HK-2 (cell line): ENCODE measurements around the gene NPTN.
"Not testable (repeated sequence)": the region's sequence is repeated elsewhere in the genome, so short reads cannot be mapped to it uniquely, and the experiment has no call there.

Experiments used
- DNase-seq: peaks from one replicate; pipeline ENCODE4 v3.0.0-alpha.2; 2018; ENCODE audit not compliant: unreplicated experiment

Gene NPTN

GRCh38 chr15:73600413-73601335 lies 32.5 kb downstream of the NPTN start:
- no peak for DNase-seq

DNA sequence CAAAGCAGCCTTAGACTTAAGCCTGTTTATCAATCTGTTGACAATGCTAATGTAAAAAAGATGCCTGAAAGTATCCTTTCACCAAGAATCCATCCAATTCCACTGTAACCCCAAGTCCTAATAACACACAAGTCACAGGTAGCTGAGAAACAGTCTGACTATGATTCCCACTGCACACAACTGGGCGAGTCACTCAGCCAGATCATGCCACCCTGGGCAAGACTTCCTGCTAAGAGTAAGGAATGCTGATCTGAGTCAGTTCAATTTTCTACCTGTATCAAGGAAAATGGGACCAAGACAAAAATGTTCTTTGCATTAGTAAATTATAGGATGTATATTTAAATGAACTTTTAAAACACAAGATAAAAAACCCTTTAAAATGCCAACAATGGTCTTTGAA lies 33.3 kb downstream of the NPTN start:
- DNase-seq = peak; percentile 26

DNA sequence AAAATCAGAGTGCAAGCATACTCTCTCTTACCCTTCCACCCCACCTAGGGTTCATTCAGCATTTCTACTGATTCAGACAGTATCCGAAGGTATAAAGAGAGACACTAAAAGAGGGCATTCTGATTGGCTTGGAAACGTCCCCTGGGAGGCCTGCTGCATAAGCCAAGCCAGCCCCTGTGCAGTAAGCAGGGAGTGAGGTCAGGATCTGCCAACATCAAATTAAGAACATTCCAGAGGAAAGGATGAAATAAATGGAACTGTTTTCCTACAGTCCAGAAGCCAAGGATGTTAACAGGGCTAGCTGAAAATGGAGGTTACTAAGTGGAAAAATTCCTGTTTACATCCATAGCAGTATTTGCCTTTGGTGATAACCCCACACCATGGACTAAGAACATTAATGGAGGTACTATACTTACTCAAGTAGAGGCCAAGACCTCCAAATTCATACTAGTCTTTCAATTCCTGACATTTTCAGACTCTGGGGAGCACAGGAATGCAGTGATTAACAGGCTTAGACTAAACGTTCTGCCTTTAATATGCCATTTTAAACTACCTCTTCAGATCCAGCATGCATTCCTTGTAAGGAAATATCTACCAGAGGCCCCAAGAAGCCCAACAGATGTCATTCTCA lies 34.5 kb downstream of the NPTN start:
- no peak for DNase-seq

DNA sequence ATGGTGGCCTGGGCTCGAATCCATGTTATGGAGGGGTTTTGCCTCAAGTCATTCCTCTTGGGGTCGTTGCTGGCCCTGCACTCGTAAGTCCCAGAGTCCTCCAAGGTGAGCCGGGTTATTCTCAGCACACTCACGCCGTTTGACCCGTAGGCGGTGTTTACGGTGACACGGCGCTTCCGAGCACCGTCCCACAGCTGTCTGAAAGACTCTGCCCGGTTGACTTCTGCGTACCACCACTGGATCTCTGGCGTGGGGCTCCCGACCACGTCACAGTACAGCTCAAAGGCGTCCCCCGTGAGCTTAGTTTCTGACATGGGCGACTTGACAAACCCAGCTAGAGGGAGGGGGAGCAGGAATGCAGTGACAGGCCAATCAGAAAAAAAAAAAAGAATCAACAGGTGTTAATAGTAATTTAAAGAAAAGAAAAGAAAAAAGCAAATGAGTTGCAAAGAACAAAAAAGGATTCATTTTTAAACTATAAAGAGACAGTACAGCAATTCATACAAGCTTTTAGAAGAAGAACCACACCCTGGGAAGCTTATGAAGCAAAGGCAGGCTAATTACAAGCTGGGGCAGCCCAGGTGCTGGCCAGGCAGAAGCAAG lies 36.1 kb downstream of the NPTN start:
- DNase-seq = no peak

DNA sequence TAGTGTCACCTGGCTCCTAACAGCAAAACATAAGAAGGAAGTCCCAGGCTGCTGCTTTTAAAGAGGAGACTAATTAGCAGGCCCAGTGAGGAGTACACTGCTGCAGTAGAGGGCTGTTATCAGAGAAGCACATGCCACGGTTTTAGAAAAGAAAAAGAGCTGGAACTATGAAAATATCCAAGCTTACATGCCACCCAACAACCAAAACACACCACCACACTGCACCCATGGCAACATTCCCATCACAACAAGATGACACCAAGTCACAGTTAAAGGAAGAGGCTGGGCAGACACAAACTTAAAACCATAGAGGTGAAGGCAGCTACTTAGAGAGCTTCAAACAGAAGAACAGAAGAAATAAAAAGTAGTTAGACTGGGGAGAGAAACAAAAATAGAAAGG lies 37.0 kb downstream of the NPTN start:
- no peak for DNase-seq

- DNase-seq = no peak
These were observed 39.1 kb downstream of the NPTN start for GRCh38 chr15:73594109-73594508.

DNA sequence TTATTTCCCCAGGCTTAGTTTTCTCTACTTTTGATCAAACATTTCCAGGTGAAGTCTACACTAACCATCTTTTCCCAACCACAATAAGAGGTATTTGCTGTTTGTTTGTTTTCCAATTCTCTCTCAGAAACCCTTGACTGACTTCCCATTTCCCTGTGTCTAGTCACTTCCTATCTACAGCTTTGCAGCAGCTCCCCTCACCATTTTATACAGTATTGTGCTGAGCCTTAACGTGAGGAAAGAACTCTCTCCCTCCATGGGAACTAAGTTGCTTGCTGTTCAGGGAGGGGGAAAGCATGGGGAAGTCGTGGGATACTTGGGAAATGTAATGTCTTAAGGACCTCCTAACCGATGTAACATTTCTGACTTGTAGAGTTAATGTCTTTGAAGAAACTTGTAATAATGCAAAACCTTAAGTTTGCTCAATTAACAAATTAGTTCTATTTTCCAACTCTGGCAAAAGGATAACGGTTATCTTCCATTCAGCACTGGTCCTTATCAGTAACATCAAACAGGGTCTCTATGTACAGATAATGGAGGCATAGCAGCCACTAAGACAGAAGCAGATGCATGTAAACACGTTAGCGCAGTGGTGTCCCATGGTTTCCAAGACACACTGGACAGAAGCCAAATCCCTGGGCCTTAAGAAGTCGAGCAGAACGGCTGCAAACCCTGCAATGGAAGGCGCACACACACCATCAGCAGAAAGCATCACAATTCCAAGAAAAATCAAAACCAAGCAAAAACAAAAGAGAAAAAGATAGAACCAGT lies 39.7 kb downstream of the NPTN start:
- no peak for DNase-seq

DNA sequence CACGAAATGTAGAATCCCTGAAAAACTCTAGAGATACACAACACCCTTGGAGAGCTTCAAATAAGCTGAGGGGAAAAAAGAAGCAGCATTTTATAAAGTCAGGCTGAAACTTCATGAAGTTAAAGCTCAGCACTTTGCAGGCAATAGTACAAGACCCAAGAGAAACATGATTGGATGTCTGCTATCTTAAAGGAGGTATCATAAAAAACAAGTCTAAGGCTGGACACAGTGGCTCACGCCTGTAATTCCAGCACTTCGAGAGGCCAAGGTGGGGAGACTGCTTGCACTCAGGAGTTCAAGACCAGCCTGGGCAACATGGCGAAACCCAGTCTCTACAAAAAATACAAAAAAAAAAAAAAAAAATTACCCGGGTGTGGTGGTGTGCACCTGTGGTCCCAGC lies 42.9 kb downstream of the NPTN start:
- DNase-seq = no peak

GRCh38 chr15:73589766-73590165 lies 43.4 kb downstream of the NPTN start:
- DNase-seq = no peak

DNA sequence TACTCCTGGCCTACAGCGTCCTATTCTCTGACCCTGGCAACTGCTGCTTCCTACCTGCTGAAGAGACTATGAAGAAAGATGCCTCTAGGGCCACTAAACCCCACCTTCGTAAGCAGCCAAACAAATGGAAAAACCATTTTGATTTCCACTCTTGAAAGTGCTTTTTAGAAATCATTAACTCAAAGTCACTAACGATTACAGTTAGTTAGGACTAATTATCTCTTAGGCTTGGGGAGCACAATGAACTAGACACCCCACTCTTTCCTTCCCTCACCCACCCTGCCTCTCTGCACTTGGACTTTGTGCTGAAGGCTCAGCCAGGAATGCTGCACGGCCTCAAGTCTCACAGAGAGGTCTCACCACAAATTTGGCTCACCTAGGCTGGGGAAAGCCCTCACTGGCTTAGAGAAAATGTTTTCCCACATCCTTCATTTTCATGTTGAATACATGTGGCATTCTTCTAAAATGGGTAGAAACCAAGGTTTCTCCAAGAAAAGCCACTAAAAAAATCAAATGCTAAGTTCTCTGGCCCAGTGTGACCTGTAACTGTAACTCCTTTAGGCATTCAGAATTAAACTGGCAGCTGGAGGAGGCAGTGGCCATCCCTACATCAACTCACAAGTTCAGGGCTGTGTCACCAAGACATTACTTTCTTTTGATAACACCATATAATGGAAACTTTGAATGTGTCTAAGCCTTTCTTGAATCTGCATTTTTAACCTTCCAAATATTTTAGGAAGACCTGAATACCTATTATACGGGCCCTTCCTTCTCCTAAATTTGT lies 47.1 kb downstream of the NPTN start:
- DNase-seq = no peak

- no peak for DNase-seq
These were observed 48.3 kb downstream of the NPTN start for GRCh38 chr15:73584699-73585420.

GRCh38 chr15:73583544-73583943 lies 49.6 kb downstream of the NPTN start:
- no peak for DNase-seq

DNA sequence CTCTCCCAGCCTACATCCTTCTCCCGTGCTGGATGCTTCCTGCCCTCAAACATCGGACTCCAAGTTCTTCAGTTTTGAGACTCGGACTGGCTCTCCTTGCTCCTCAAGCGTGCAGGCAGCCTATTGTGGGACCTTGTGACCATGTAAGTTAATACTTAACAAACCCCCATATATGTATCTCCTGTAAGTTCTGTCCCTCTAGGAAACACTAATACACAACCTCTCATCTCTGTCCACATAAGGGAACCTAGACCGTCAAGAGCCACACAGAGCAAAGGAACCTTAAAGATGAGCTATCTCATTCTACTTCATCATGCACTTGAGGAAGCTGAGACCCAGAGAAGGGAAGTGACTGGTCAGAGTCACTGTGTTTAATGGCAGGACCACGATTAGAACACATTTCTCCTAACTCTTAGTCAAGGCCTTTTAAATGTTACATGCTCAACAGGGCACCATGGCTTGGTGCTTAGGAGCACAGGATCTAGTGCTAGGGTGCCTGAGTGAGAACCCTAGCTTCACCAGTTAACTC lies 50.3 kb downstream of the NPTN start:
- DNase-seq = no peak

DNA sequence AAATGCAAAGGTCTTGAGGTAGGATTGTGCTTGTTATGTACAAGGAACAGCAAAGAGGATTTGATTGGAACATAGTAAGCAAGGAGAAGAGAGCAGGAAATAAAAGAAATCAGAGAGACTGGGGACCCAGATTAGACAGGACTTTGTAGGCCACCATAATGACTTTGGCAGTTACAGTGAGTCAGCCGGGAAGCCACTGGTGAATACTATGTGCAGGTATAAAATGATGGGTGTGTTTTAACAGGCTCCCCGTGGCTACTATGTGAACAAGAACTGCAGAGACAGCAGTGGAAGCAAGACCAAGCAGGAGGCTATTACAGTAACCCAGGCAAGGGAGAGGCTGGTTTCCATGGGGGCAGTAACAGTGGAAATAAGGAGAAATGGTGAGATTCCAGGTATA lies 55.2 kb downstream of the NPTN start:
- no peak for DNase-seq

DNA sequence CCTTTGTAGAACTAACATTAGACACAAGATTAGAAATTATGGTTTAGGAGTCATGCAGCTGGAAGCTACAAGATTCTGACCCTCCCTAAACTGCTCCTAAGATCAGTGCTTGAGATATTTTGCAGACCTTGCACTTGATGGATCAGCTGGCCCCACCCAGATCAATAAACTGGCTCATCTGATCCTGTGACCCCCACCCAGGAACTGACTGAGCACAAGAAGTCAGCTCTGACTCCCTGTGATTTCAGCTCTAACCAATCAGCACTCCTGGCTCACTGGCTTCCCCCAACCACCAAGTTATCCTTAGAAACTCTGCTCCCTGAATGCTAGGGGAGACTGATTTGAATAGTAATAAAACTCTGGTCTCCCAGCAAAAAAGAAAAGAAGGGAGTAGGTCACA lies 55.6 kb downstream of the NPTN start:
- DNase-seq = not testable (repeated sequence)

- no peak for DNase-seq
These were observed 57.4 kb downstream of the NPTN start for GRCh38 chr15:73575636-73576247.

GRCh38 chr15:73573572-73573971 lies 59.6 kb downstream of the NPTN start:
- DNase-seq = no peak

- no peak for DNase-seq
These were observed 60.2 kb downstream of the NPTN start for GRCh38 chr15:73573037-73573436.

GRCh38 chr15:73572296-73572695 lies 60.9 kb downstream of the NPTN start:
- DNase-seq = no peak

GRCh38 chr15:73571346-73571745 lies 61.8 kb downstream of the NPTN start:
- DNase-seq = no peak
